ENCODE measurements around the gene PERM1. TPM values are rescaled to one million over a fixed set of nuclear protein-coding genes. Genes with fewer than 3 reads are reported as not detected.
"Not testable (repeated sequence)": the region's sequence is repeated elsewhere in the genome, so short reads cannot be mapped to it uniquely, and the experiment has no call there.

The PERM1 gene
- total RNA-seq, 1 experiment from 2014 or later = 0.12 TPM

DNA sequence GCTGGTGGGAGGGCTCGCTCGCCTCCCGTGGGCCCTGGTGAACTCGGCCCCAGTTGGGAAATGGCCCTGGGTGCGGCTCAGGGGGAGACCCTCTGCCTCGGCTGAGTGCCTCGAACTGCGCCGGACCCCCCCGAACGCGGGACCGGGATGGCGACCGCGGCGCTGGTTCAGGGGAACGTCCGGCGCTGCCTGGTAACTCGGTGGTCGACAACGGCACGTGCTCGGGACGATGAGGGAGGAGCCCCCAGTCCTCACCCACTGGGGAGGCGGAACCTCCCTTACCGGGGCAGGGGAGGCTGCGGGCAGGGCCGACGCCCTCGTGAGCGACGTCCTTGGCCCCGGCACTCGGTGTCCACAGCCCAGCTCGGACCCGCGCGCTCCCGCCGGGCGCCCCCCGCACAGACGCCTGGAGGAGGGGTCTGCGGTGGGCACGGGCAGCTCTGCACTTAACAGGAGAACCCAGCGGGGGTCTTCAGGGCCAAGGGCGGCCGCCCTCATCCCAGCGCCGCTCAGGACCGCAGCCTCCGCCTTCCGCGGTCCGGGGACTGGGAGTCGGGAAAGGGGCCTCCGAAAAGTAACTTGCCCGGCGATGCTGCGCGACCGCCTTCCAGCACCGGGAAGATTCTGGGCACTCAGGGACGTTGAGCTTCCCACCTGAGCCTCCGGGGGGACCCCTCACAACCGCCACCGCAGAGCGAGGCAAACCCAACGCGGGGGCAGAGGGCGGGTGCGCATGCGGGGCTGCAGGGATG, 16.3 kb upstream of the PERM1 start:
- DNase-seq (ENCODE audit: low read depth) = no peak

GRCh38 chr1:997713-997992, 15.8 kb upstream of the PERM1 start:
- DNase-seq (ENCODE audit: low read depth) = no peak

GRCh38 chr1:996851-997712, 15.2 kb upstream of the PERM1 start:
- no peak for DNase-seq (ENCODE audit: low read depth)

DNA sequence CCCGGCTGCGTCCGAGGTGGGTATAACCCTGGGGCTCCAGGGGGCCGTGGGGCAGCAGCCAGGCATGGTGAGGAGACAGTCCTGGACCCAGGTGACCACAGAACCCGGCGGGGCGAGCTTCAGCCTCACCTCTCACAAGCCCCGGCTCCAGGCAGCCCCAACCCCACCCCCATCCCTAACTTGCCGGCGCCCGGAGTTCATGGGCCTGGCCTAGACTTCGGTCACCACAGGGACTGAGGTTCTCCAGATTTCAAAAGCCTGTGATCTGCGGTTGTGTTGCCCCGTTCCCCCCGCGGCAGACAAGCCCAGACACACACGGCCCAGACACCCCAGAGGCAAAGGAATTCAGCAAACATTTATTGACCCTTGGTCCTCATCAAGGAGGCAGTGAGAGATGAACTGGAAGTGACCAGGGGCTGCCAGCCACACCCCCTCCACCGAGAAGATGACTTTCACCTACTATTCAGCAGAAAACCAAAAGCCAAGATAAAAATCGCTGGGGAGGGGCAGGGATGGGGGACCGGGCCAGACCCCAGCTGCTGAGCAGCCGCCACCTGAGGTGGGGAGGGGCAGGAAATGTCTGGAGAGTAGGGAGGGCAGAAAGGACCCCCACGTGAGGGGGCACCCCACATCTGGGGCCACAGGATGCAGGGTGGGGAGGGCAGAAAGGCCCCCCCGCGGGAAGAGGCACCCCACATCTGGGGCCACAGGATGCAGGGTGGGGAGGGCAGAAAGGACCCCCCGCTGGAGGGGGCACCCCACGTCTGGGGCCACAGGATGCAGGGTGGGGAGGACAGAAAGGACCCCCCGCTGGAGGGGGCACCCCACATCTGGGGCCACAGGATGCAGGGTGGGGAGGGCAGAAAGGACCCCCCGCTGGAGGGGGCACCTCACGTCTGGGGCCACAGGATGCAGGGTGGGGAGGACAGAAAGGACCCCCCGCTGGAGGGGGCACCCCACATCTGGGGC, 14.1 kb upstream of the PERM1 start:
- DNase-seq (ENCODE audit: low read depth) = no peak

GRCh38 chr1:994546-994945, 12.7 kb upstream of the PERM1 start:
- DNase-seq (ENCODE audit: low read depth) = not testable (repeated sequence)

GRCh38 chr1:993379-993995, 11.6 kb upstream of the PERM1 start:
- no peak for DNase-seq (ENCODE audit: low read depth)

DNA sequence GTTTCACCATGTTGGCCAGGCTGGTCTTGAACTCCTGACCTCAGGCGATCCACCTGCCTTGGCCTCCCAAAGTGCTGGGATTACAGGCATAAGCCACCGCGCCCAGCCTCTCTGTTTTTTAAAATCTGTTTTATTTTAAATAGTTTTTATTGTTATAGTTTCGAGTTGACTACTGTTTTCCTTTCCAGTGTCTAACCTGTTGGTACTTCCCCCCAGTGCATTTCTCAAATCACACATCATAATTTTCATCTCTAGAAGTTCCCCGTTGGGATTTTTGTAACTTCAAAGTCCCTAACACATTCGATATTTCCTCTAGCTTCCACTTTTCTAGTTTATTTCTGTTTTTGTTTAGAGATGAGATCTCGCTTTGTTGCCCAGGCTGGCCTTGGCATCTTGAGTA, 10.5 kb upstream of the PERM1 start:
- DNase-seq (ENCODE audit: low read depth) = no peak

DNA sequence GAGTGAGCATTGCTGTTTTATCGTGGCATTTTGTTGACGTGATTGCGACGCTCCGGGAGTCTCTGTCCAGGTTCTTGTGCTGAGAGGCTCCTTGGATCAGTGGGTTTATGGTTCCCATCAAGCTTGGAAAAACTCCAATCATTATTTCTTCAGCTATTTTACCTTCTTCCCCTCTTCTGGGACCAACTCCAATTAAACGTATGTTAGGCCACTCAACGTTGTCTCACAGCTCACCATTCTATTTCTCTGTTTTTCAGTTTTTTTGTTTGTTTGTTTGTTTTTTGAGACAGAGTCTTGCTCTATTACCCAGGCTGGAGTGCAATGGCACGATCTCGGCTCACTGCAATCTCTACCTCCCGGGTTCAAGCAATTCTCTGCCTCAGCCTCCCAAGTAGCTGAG, 10.0 kb upstream of the PERM1 start:
- DNase-seq (ENCODE audit: low read depth) = no peak

- DNase-seq (ENCODE audit: low read depth) = not testable (repeated sequence)
Measured at GRCh38 chr1:991275-991674, 9.4 kb upstream of the PERM1 start.

DNA sequence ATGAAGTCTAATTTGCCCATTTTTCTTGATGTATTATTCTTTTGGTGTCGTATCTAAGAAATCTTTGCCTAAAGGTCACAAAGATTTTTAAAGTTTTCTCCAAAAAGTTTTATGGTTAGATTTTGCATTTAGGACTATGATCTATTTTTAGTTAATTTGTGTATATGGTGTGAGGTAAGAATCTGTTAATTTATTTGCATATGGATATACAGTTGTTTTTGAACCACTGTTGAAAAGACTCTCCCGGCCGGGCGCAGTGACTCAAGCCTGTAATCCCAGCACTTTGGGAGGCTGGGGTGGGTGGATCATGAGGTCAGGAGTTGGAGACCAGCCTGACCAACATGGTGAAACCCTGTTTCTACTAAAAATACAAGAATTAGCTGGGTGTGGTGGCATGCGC, 6.2 kb upstream of the PERM1 start:
- not testable (repeated sequence) for DNase-seq (ENCODE audit: low read depth)

GRCh38 chr1:985126-985525, 3.2 kb upstream of the PERM1 start:
- no peak for DNase-seq (ENCODE audit: low read depth)

DNA sequence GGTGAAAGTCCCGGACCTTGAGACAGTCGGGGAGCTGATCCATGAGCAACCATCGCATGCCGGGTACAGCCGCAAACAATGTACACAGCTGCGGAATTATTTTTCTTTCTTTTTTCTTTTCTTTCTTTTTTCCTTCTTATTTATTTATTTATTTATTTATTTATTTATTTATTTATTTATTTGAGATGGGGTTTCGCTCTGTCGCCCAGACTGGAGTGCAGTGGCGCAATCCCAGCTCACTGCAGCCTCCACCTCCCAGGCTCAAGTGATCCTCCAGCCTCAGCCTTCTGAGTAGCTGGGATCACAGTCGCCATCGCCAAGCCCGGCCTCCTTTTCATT, 2.6 kb upstream of the PERM1 start:
- no peak for DNase-seq (ENCODE audit: low read depth)

GRCh38 chr1:983798-984475, 2.0 kb upstream of the PERM1 start:
- no peak for DNase-seq (ENCODE audit: low read depth)

GRCh38 chr1:982765-983436, 1.0 kb upstream of the PERM1 start:
- no peak for DNase-seq (ENCODE audit: low read depth)

DNA sequence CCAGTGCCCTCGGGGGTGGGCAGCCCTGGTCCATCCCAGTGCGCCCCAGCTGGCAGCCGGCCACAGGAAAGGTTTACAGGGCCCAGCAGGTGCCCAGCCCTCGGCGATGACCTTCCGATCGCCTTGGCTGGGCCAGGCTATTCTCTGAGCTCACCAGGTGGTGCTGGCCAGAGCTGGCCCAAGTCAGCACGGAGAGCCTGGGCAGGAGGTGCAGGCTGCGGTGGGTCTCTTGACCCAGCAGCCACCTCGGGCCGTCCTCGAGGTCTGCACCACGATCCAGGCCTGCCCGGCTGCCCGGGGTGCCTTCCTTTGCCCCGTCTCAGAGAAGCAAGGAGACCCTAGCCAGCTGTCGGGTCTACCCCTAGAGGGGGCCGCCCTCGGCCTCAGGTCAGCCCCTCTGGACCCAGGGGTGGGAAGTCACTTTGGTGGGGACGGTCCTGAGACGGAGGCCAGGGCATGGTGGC, 370 bp downstream of the PERM1 start:
- no peak for DNase-seq (ENCODE audit: low read depth)

DNA sequence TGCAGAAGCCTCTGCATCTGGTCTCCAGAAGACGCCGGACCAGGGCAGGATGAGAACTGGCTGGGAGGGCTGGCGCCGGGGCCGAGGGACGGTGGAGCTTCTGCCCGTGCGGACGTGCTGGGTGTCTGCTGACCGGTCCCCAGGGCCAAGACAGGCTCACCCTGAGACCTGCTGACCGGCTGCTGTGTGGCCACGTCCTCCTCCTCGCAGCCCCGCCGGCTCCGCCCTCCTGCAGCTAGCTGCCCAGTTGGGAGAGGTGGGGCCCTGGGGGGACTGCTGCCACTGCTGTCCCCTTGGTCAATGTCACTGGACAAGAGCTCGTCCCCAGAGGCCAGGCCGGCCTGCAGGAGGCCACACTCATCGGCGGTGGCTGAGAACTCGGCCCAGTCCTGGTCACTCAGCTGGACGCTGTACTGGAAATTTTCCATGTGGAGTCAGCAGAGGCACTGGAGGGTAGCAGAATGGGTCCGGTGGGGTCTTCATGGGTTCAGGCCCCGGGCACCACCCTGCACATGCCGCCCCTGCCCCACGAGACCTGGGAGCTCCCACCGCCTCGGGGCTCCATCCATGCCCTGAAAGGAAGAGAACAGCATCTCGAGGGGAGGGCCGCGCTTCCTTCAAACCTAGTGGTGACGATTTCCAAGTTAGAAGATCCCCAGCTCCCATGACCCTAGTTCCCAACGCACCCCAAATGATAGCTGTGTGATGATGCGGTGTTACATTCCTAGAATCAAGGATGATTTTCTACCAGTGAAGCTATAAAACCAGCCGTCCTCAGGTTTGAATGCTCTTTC, 1.1 kb downstream of the PERM1 start:
- no peak for DNase-seq (ENCODE audit: low read depth)

DNA sequence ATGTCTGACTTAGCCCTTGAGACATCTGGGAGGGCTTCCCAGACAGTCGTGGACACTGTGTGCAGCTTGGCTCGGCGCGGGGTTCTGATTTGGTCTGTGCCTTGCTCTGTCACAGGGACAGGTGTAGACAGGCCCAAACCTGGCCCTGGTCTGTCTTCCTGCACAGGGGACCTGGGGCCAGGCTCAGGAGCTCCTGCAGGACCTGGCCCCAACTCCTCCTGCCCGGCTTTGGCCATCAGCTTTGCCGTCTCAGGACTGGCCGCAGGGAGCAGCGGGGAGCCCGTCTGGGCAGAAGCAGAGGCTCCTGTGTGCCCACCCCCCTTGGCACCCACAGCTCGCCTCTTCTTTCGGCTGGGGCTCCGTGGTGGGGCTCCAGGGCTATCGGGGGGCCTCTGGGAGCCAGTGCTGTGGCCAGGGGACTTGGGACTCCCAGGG, 1.7 kb downstream of the PERM1 start:
- no peak for DNase-seq (ENCODE audit: low read depth)

GRCh38 chr1:979744-980072, 2.2 kb downstream of the PERM1 start:
- no peak for DNase-seq (ENCODE audit: low read depth)

GRCh38 chr1:978835-979743, 2.8 kb downstream of the PERM1 start:
- no peak for DNase-seq (ENCODE audit: low read depth)
